Measurements from ENCODE around the gene SLC25A21.
"Not testable (repeated sequence)": the region's sequence is repeated elsewhere in the genome, so short reads cannot be mapped to it uniquely, and the experiment has no call there.

The SLC25A21 gene

DNA sequence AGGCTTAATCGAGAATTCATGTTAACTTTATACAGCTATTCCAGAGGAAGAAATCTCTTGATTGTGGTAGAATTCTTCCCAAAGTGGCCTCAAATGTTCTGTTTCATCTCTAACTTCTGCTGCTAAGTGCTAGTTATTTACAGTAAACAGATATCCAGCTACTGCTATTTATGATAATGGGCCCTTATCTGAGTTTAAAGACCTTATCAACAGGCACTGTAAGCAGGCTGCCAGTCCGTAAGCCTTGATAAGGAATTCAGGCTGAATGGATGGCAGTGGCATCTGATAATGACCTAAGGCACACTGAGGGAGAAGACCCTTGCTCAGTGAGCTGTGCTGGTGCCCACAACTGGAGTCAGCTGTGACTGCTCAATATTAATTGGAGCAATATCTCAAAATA lies 451.7 kb downstream of the SLC25A21 start:
- Mint-ChIP-seq H3K27me3 (no peaks in the 10 kb centered on the region), H3K27ac (no peak overlapping the region), H3K36me3 (ENCODE audit: low read depth) (no peaks in the 10 kb centered on the region), H3K4me1 (ENCODE audit: low read depth) (no peaks in the 10 kb centered on the region), H3K4me3 (no peak overlapping the region), H3K9me3 (no peaks in the 10 kb centered on the region)

GRCh38 chr14:36719823-36720222 lies 452.6 kb downstream of the SLC25A21 start:
- Mint-ChIP-seq H3K27me3 (no peaks in the 10 kb centered on the region), H3K4me1 (ENCODE audit: low read depth) (no peaks in the 10 kb centered on the region), H3K9me3 (no peaks in the 10 kb centered on the region), H3K36me3 (ENCODE audit: low read depth) (no peaks in the 10 kb centered on the region), H3K4me3 (no peak overlapping the region), H3K27ac (no peak overlapping the region)

GRCh38 chr14:36718216-36718615 lies 454.2 kb downstream of the SLC25A21 start:
- Mint-ChIP-seq H3K27ac (no peak overlapping the region), H3K4me1 (ENCODE audit: low read depth) (no peaks in the 10 kb centered on the region), H3K27me3 (no peaks in the 10 kb centered on the region)

DNA sequence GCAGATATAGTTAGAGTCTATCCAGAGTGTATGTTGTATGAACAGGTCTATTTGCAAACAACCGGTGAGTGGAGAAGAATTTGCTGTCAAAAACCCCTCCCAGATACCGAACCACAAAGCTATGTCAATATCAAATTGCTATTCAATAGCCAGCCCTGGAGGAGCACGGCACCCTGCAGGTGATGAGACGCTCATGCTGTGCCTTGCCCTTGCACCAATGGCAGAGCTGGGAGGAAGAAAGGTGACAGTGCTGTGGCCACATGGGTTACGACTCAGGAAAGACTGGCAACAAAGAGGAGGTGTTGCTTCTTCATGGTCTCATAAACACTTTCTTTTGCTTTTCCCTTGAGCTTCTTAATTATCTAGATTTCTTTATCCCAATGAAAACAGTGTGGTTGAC lies 455.0 kb downstream of the SLC25A21 start:
- Mint-ChIP-seq H3K4me1 (ENCODE audit: low read depth) (no peaks in the 10 kb centered on the region), H3K9me3 (no peaks in the 10 kb centered on the region), H3K27ac (no peak overlapping the region), H3K4me3 (no peak overlapping the region), H3K27me3 (no peaks in the 10 kb centered on the region), H3K36me3 (ENCODE audit: low read depth) (no peaks in the 10 kb centered on the region)

More at GRCh38 chr14:36718216-36718615, 454.2 kb downstream of the SLC25A21 start:
- no peak overlapping the region for H3K4me3 Mint-ChIP-seq
- H3K9me3 Mint-ChIP-seq: no peaks in the 10 kb centered on the region
- no peaks in the 10 kb centered on the region for H3K36me3 Mint-ChIP-seq (ENCODE audit: low read depth)

DNA sequence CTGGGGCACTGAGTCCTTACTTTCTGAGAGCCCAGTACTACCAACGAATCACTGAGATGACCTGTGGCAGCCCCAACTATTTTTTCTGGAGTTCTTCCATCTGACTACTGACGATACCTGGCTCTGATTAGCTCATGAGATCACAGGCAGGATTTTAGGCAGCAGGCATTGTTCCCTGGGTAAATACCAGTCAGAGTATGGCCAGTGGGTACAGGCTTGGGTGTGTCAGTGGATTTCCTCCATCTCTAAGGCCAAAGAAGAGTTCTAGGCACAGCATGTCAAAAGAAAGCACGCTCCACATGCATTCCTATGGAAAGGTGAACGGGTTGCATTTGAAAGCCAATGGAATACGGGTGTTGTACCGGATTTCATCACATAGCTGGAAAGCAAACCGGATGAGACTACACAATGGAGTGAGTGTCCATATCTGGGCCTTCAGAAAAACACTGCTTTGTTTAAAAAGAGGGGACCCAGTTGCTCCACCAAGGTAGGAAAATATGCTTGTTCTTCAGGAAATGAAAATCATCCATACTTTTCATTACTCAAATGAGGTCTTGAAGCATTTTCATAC lies 455.7 kb downstream of the SLC25A21 start:
- Mint-ChIP-seq H3K4me3 (no peak overlapping the region), H3K27ac (no peak overlapping the region)

DNA sequence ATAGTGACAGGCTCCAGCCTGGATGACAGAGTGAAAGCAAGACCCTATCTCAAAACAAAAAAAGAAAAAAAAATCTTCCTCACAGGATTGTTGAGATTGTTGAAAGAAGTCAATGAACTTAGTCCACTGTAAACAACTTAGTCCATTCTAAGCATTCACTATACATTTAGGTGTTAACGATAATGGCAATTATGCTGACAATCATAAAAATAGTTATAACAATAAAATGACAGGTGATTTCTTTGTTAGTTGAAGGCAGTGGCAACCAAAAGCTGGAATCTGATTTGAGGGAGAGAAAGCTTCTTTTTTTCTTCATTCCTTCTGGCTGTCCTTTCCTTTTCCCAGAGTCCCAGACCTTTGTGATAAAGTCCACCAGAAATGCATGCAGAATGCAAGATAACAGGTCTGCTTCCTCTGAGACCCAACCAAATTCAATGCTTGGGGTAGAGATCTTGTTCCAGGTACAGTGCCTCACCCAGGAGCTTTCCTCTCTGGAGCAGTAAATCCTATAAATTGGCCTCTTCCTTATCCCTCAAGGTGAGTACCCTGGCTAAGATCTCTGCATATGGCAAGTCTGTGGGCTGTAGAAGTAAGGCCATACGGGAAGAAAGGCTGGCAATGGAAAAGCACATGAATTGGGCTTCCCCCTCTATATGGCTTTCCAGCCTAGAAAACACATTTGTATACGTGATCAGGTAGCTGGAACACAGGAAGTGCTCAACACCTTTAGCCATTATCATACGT lies 458.3 kb downstream of the SLC25A21 start:
- no peak overlapping the region for H3K27ac Mint-ChIP-seq

More for the DNA sequence above, 455.7 kb downstream of the SLC25A21 start:
- no peaks in the 10 kb centered on the region for H3K27me3 Mint-ChIP-seq
- H3K4me1 Mint-ChIP-seq (ENCODE audit: low read depth): no peaks in the 10 kb centered on the region
- no peaks in the 10 kb centered on the region for H3K36me3 Mint-ChIP-seq (ENCODE audit: low read depth)
- no peaks in the 10 kb centered on the region for H3K9me3 Mint-ChIP-seq

DNA sequence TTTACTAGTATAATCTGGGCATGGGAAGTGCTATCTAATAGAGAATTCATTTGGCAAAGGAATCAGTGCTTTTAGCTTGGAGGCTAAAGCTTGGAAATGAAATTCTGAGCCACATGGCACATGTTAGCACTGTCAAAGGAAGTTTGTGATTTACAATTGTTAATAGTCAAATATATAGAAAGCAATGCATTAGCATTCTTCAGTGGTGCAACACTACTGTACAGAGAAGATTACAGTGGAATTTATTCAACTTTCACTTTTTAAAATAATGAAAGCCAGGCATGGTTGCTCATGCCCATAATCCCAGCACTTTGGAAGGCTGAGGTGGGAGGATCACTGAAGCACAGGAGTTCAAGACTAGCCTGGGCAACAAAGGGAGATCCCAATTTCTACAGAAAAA lies 464.8 kb downstream of the SLC25A21 start:
- no peaks in the 10 kb centered on the region for H3K4me1 Mint-ChIP-seq (ENCODE audit: low read depth)
- H3K4me3 Mint-ChIP-seq: no peak overlapping the region
- peaks cover 7% of the 10 kb centered on the region for H3K9me3 Mint-ChIP-seq
- H3K27me3 Mint-ChIP-seq: peaks cover 5% of the 10 kb centered on the region
- H3K36me3 Mint-ChIP-seq (ENCODE audit: low read depth): no peaks in the 10 kb centered on the region
- no peak overlapping the region for H3K27ac Mint-ChIP-seq

More for the DNA sequence above, 458.3 kb downstream of the SLC25A21 start:
- no peaks in the 10 kb centered on the region for H3K9me3 Mint-ChIP-seq
- no peak overlapping the region for H3K4me3 Mint-ChIP-seq
- H3K27me3 Mint-ChIP-seq: peaks cover 3% of the 10 kb centered on the region
- H3K36me3 Mint-ChIP-seq (ENCODE audit: low read depth): no peaks in the 10 kb centered on the region
- no peaks in the 10 kb centered on the region for H3K4me1 Mint-ChIP-seq (ENCODE audit: low read depth)

DNA sequence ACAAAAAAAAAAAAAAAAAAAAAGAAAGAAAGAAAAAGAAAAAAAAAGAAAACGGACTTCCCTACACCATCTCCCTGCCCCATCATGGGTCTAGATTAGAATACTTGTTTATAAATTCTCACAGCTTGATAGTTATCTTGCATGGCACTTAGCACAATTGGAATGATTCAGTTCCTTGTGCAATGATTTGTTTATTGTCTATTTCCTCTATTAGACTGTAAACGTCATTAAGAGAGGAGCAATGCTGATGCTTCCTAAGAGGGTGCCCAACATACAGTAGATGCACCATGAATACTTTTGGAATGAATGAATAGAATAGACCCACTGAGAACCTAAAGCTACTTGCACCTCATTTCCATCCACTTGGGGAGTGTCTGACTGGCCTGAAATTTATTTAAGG lies 469.9 kb downstream of the SLC25A21 start:
- H3K27me3 Mint-ChIP-seq: no peaks in the 10 kb centered on the region
- H3K9me3 Mint-ChIP-seq: peaks cover 11% of the 10 kb centered on the region
- H3K36me3 Mint-ChIP-seq (ENCODE audit: low read depth): no peaks in the 10 kb centered on the region
- no peak overlapping the region for H3K4me3 Mint-ChIP-seq
- no peak overlapping the region for H3K27ac Mint-ChIP-seq
- no peaks in the 10 kb centered on the region for H3K4me1 Mint-ChIP-seq (ENCODE audit: low read depth)

DNA sequence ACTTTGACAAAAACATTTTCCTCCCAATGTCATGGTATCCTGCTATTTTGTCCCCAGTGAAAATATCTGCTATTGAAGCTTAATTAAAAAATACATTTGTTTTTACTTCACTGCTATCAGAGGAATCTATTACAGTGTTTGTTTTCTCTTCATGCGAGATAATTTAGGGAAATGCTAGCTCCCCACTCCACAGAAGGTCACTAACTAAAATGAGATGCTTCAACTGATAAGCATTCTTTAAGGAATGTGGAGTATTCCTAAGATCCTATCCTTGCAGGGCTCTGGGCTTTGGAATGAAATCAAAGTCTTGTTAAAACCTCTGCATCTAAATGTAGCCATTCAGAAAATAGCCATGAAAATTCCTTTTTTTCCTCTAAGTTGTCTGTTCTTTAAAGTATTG lies 471.3 kb downstream of the SLC25A21 start:
- H3K27me3 Mint-ChIP-seq: no peaks in the 10 kb centered on the region
- H3K4me1 Mint-ChIP-seq (ENCODE audit: low read depth): no peaks in the 10 kb centered on the region
- H3K36me3 Mint-ChIP-seq (ENCODE audit: low read depth): no peaks in the 10 kb centered on the region
- no peak overlapping the region for H3K27ac Mint-ChIP-seq
- no peak overlapping the region for H3K4me3 Mint-ChIP-seq
- peaks cover 7% of the 10 kb centered on the region for H3K9me3 Mint-ChIP-seq

DNA sequence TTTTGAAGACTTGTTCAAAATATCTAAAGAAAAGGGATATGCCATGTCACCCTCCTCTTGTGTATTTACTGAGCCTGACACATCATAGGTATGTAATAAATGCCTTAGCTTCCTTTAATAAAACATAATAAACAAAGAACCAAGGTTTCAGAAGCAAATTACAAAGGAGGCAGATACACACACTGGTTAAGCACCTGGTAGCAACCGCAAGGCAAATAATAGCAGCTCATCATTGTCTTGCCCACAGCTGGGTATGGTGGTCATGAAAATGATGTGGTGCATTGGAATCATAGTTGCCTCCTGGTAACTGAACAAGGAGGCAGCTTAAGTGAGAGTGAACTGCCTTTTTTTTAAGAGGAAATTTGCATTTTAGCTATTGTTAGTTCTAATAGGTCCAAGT lies 471.8 kb downstream of the SLC25A21 start:
- no peaks in the 10 kb centered on the region for H3K4me1 Mint-ChIP-seq (ENCODE audit: low read depth)
- no peak overlapping the region for H3K27ac Mint-ChIP-seq
- no peak overlapping the region for H3K4me3 Mint-ChIP-seq
- no peaks in the 10 kb centered on the region for H3K27me3 Mint-ChIP-seq
- no peaks in the 10 kb centered on the region for H3K36me3 Mint-ChIP-seq (ENCODE audit: low read depth)
- peaks cover 7% of the 10 kb centered on the region for H3K9me3 Mint-ChIP-seq

- not testable (repeated sequence) for H3K9me3 Mint-ChIP-seq; H3K36me3 Mint-ChIP-seq (ENCODE audit: low read depth); H3K27me3 Mint-ChIP-seq; H3K4me1 Mint-ChIP-seq (ENCODE audit: low read depth); H3K27ac Mint-ChIP-seq; H3K4me3 Mint-ChIP-seq
Measured at GRCh38 chr14:36699420-36699819, 473.0 kb downstream of the SLC25A21 start.

GRCh38 chr14:36690311-36691040 lies 481.9 kb downstream of the SLC25A21 start:
- Mint-ChIP-seq H3K27ac (no peak overlapping the region), H3K36me3 (ENCODE audit: low read depth) (no peaks in the 10 kb centered on the region), H3K9me3 (peaks cover 4% of the 10 kb centered on the region), H3K4me3 (no peak overlapping the region), H3K27me3 (peaks cover 10% of the 10 kb centered on the region), H3K4me1 (ENCODE audit: low read depth) (no peaks in the 10 kb centered on the region)

DNA sequence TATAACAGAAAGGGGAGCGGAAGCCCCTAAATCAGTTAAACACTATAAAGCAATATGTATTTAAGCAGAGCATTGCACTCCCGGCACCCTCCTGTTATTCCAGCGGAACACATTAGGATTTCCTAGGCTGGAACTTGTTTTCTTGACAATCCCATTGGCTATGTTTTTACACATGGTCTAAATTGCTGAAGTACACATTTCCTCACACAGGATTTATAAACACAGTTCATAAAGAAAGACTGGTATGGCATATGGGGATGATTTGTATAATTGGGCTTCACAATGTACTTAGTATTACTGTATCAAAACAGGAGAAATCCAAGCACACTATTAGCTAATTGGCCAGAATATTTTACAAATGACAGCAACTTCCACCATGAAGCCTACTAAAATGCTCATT lies 487.5 kb downstream of the SLC25A21 start:
- Mint-ChIP-seq H3K4me1 (ENCODE audit: low read depth) (no peaks in the 10 kb centered on the region), H3K27me3 (peaks cover 15% of the 10 kb centered on the region), H3K27ac (no peak overlapping the region), H3K9me3 (no peaks in the 10 kb centered on the region), H3K4me3 (no peak overlapping the region), H3K36me3 (ENCODE audit: low read depth) (no peaks in the 10 kb centered on the region)

DNA sequence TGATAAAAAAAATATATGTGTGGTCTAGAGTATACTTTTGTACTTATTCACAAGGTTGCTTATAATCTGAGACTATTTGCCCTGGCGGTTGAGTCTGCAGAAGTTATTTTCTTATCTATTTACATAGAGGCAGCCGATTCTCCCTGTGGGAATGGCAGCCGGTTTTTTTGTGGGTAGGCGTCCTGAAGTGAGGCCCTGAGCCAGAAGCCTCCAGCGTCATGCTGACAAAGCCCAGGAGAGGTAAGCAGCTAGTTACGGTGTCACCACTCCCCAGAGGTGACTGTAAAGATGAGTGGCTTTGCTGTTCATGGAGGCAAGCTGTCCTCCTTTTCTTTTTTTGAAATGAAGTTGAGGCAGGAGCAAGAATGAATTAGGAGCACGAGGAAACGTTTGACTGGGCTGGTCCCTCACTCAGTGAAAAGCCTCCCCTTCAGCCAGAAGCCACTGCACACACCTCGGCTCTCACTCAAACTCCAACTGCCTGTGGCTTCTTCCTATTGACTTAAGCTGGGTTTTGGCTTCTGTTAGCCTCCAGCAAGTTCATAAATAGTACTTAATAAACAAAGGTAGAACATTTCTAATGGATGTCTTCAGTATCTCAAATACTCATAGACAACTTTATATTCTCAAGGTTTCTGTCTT lies 489.2 kb downstream of the SLC25A21 start:
- Mint-ChIP-seq H3K4me3 (no peak overlapping the region), H3K4me1 (ENCODE audit: low read depth) (no peaks in the 10 kb centered on the region), H3K27ac (no peak overlapping the region), H3K27me3 (peaks cover 18% of the 10 kb centered on the region), H3K9me3 (no peaks in the 10 kb centered on the region), H3K36me3 (ENCODE audit: low read depth) (no peaks in the 10 kb centered on the region)

DNA sequence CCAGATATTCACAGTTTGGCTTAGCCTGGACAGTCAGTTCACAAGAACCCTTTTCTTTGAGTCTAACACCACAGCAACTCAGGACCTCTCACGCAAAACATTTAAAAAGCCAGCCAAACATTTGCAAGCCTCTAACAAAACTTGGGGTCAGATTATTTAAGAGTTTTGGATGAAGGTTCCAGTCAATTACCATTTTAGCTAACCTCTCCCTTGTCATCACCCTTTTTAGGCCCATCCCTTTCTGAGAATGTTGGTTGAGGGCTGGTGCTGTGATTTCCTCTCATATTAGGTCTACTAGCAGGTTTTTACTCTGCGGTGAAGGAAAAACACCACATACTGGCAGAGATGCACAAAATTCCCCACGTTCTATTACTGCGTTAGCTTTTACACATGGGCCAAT lies 490.1 kb downstream of the SLC25A21 start:
- Mint-ChIP-seq H3K9me3 (no peaks in the 10 kb centered on the region), H3K27ac (no peak overlapping the region), H3K27me3 (peaks cover 23% of the 10 kb centered on the region), H3K36me3 (ENCODE audit: low read depth) (no peaks in the 10 kb centered on the region), H3K4me1 (ENCODE audit: low read depth) (no peaks in the 10 kb centered on the region), H3K4me3 (no peak overlapping the region)

All from stimulated activated naive CD8-positive, alpha-beta T cell treated with anti-CD3 and anti-CD28 coated beads, Interleukin-15, Interleukin-2, amounts not matched to agents 100 ng/mL and 50 ng/mL, for 24 hours (primary cell).